GM04504 (cell line): ENCODE data around the gene MAD1L1.
"Not testable (repeated sequence)": the region's sequence is repeated elsewhere in the genome, so short reads cannot be mapped to it uniquely, and the experiment has no call there.

Source experiments
- DNase-seq: peaks from one replicate; pipeline ENCODE4 v3.0.0-alpha.2; 2012; ENCODE audit warnings: low read depth

MAD1L1 gene

GRCh38 chr7:1941464-1942242 lies 291.1 kb downstream of the MAD1L1 start:
- no peak for DNase-seq

- no peak for DNase-seq
Measured at GRCh38 chr7:1940863-1941262, 291.9 kb downstream of the MAD1L1 start.

GRCh38 chr7:1940402-1940786 lies 292.4 kb downstream of the MAD1L1 start:
- DNase-seq: no peak

GRCh38 chr7:1939434-1940401 lies 293.0 kb downstream of the MAD1L1 start:
- DNase-seq: no peak

GRCh38 chr7:1938788-1939433 lies 293.8 kb downstream of the MAD1L1 start:
- no peak for DNase-seq

GRCh38 chr7:1937252-1937605 lies 295.5 kb downstream of the MAD1L1 start:
- DNase-seq: no peak

- no peak for DNase-seq
Measured at GRCh38 chr7:1936531-1937251, 296.1 kb downstream of the MAD1L1 start.

- no peak for DNase-seq
Measured at GRCh38 chr7:1936006-1936310, 296.8 kb downstream of the MAD1L1 start.

GRCh38 chr7:1935176-1936005 lies 297.4 kb downstream of the MAD1L1 start:
- DNase-seq: no peak

GRCh38 chr7:1934756-1935155 lies 298.0 kb downstream of the MAD1L1 start:
- DNase-seq: no peak

GRCh38 chr7:1934017-1934416 lies 298.7 kb downstream of the MAD1L1 start:
- no peak for DNase-seq

- DNase-seq: no peak
Measured at GRCh38 chr7:1933066-1933750, 299.5 kb downstream of the MAD1L1 start.

GRCh38 chr7:1931951-1932270 lies 300.8 kb downstream of the MAD1L1 start:
- no peak for DNase-seq

GRCh38 chr7:1931256-1931950 lies 301.3 kb downstream of the MAD1L1 start:
- DNase-seq: no peak

- no peak for DNase-seq
Measured at GRCh38 chr7:1930381-1931065, 302.2 kb downstream of the MAD1L1 start.

- not testable (repeated sequence) for DNase-seq
Measured at GRCh38 chr7:1929349-1929925, 303.3 kb downstream of the MAD1L1 start.

GRCh38 chr7:1928645-1929348 lies 303.9 kb downstream of the MAD1L1 start:
- DNase-seq: no peak

- DNase-seq: no peak
Measured at GRCh38 chr7:1927937-1928644, 304.7 kb downstream of the MAD1L1 start.
